Ascending aorta (tissue), 2 donors: ENCODE data around the gene CACNA1B. TPM values are rescaled to one million over a fixed set of nuclear protein-coding genes. Genes with fewer than 3 reads are reported as not detected.

Source experiments
- DNase-seq, 2 donors: peaks; one replicate each; pipeline ENCODE4 v3.0.0-alpha.2; 2019; ENCODE audit warnings: low spot score in 2 of 2
- H3K27ac ChIP-seq, 2 donors: fragments of 200-600 bp; sonication (generic); one replicate each; pipeline ENCODE4 v1.5.1; 2016 to 2017; ENCODE audit warnings: mild to moderate bottlenecking in 1 of 2
- H3K27me3 ChIP-seq: fragments of 200-600 bp; sonication (generic); one replicate; pipeline ENCODE4 v1.5.1; 2017
- H3K36me3 ChIP-seq, 2 donors: fragments of 200-600 bp; sonication (generic); one replicate each; pipeline ENCODE4 v1.5.1; 2016
- H3K4me1 ChIP-seq, 2 donors: fragments of 200-600 bp; sonication (generic); one replicate each; pipeline ENCODE4 v1.5.1; 2016 to 2017; ENCODE audit warnings: mild to moderate bottlenecking in 1 of 2
- H3K4me3 ChIP-seq, 2 donors: fragments of 200-600 bp; sonication (generic); one replicate each; pipeline ENCODE4 v1.5.1; 2016 to 2017; ENCODE audit warnings: mild to moderate bottlenecking in 1 of 2
- H3K9me3 ChIP-seq, 2 donors: fragments of 200-600 bp; sonication (generic); one replicate each; pipeline ENCODE4 v1.5.1; 2016
- CTCF ChIP-seq, 3 experiments: fragments of 200-600 bp in 2 of 3; fragments of 450-650 bp in 1 of 3; sonication (generic) in 2 of 3; IDR thresholded peaks; one replicate each; pipeline ENCODE4 v1.5.1; 2016 to 2019; ENCODE audit warnings: antibody characterized with exemption in 3 of 3, mild to moderate bottlenecking in 1 of 3, moderate library complexity in 1 of 3
- intact Hi-C: fragments of 100-400 bp; cut with DNase I; formaldehyde crosslinking; loops from one replicate; pipeline ENCODE4 v1.15.1; 2023
- total RNA-seq: library from RNA; depleted of rRNA; stranded (reverse); fragments of >200 nt; gene quantifications from one replicate; pipeline ENCODE4 v1.1.0, GENCODE V29; 2016

Gene CACNA1B
- total RNA-seq, 1 donor from 2014 or later: not detected

GRCh38 chr9:137970098-137970497 is 92.5 kb downstream of the CACNA1B start:
- Histone ChIP-seq H3K4me3 (no peak overlapping the region), H3K9me3 (no peaks in the 10 kb centered on the region), H3K4me1 (no peaks in the 10 kb centered on the region), H3K27ac (no peak overlapping the region), H3K36me3 (no peaks in the 10 kb centered on the region), H3K27me3 (no peaks in the 10 kb centered on the region)
- intact Hi-C loops: no loop called here
- no peak for DNase-seq
- no peak for TF ChIP-seq CTCF (IDR thresholded peaks at IDR 0.05)

- H3K4me3 ChIP-seq: no peak overlapping the region
- no peaks in the 10 kb centered on the region for H3K4me1 ChIP-seq
These were observed 93.3 kb downstream of the CACNA1B start for GRCh38 chr9:137970686-137971476.

GRCh38 chr9:137971477-137972138 is 94.0 kb downstream of the CACNA1B start:
- peak in 1 of 2 donors; percentile 56 for DNase-seq
- H3K4me1 ChIP-seq: no peaks in the 10 kb centered on the region
- no peak overlapping the region for H3K27ac ChIP-seq
- H3K27me3 ChIP-seq: no peaks in the 10 kb centered on the region
- no peak for TF ChIP-seq CTCF (IDR thresholded peaks at IDR 0.05)
- H3K9me3 ChIP-seq: no peaks in the 10 kb centered on the region
- H3K4me3 ChIP-seq: no peak overlapping the region
- no peaks in the 10 kb centered on the region for H3K36me3 ChIP-seq
- intact Hi-C loops: no loop called here

More at GRCh38 chr9:137970686-137971476, 93.3 kb downstream of the CACNA1B start:
- intact Hi-C loops: no loop called here
- Histone ChIP-seq H3K27me3 (no peaks in the 10 kb centered on the region), H3K27ac (no peak overlapping the region), H3K36me3 (no peaks in the 10 kb centered on the region), H3K9me3 (no peaks in the 10 kb centered on the region)
- peak in 1 of 2 donors; percentile 53 for DNase-seq
- no peak for TF ChIP-seq CTCF (IDR thresholded peaks at IDR 0.05)

- no peaks in the 10 kb centered on the region for H3K9me3 ChIP-seq
- intact Hi-C loops: no loop called here
These were observed 94.9 kb downstream of the CACNA1B start for GRCh38 chr9:137972355-137972987.

More at GRCh38 chr9:137972355-137972987, 94.9 kb downstream of the CACNA1B start:
- no peak overlapping the region for H3K27ac ChIP-seq
- peak in 1 of 2 donors; percentile 54 for DNase-seq
- no peaks in the 10 kb centered on the region for H3K4me1 ChIP-seq
- no peaks in the 10 kb centered on the region for H3K36me3 ChIP-seq
- H3K27me3 ChIP-seq: no peaks in the 10 kb centered on the region
- no peak for TF ChIP-seq CTCF (IDR thresholded peaks at IDR 0.05)
- H3K4me3 ChIP-seq: no peak overlapping the region
